HCT116 (cell line): ENCODE data around the gene VCPKMT.

Source experiments
- CTCF ChIP-seq, 3 experiments: fragments of 200-600 bp in 1 of 3; sonication (generic) in 1 of 3; IDR thresholded peaks in 2 of 3; conservative IDR thresholded peaks in 1 of 3; 2 replicates each; pipeline ENCODE4 v1.5.1; 2012 to 2017; ENCODE audit warnings: low read depth in 2 of 3, low read length in 2 of 3, antibody characterized with exemption in 1 of 3, borderline replicate concordance in 1 of 3, control low read depth in 1 of 3, mild to moderate bottlenecking in 1 of 3, mixed read lengths in 1 of 3, mixed run types in 1 of 3, moderate library complexity in 1 of 3; ENCODE audit not compliant: insufficient read depth in 1 of 3
- EZH2 ChIP-seq: fragments of 200-600 bp; sonication (generic); IDR thresholded peaks from 2 replicates; pipeline ENCODE4 v1.6.1; 2017; ENCODE audit warnings: antibody characterized with exemption, mixed run types
- EZH2phosphoT487 ChIP-seq: fragments of 200-600 bp; IDR thresholded peaks from 2 replicates; pipeline ENCODE4 v1.6.1; 2018; ENCODE audit warnings: antibody characterized with exemption, borderline replicate concordance
- MAX ChIP-seq: IDR thresholded peaks from 2 replicates; pipeline ENCODE4 v1.6.1; 2012
- POLR2A ChIP-seq: IDR thresholded peaks from 2 replicates; pipeline ENCODE4 v1.7.0; 2011; ENCODE audit warnings: borderline replicate concordance; ENCODE audit not compliant: insufficient read depth, insufficient read length; ENCODE audit errors: extremely low read depth
- POLR2AphosphoS5 ChIP-seq: IDR thresholded peaks from 2 replicates; pipeline ENCODE4 v1.6.1; 2011; ENCODE audit warnings: mild to moderate bottlenecking, low read depth, low read length, moderate library complexity
- REST ChIP-seq: IDR thresholded peaks from 2 replicates; pipeline ENCODE4 v1.6.1; 2012; ENCODE audit warnings: low read depth
- SIN3A ChIP-seq: IDR thresholded peaks from 2 replicates; pipeline ENCODE4 v1.6.1; 2012; ENCODE audit warnings: low read depth
- SP1 ChIP-seq: IDR thresholded peaks from 2 replicates; pipeline ENCODE4 v1.6.1; 2012; ENCODE audit warnings: low read depth
- SRF ChIP-seq: IDR thresholded peaks from 2 replicates; pipeline ENCODE4 v1.6.1; 2012; ENCODE audit warnings: low read depth
- TCF7L2 ChIP-seq: IDR thresholded peaks from 2 replicates; pipeline ENCODE4 v1.7.0; 2011; ENCODE audit warnings: borderline replicate concordance, inconsistent platforms; ENCODE audit not compliant: insufficient read depth, insufficient read length; ENCODE audit errors: extremely low read depth
- ZFX ChIP-seq: fragments of 450-650 bp; IDR thresholded peaks from 2 replicates; pipeline ENCODE4 v1.6.1; 2017
- ZNF274 ChIP-seq: fragments of 200-500 bp; sonication (Bioruptor generic); IDR thresholded peaks from 2 replicates; pipeline ENCODE4 v1.6.1; 2014; ENCODE audit warnings: mild to moderate bottlenecking, low read depth, low read length, inconsistent platforms

GRCh38 chr14:50092006-50092555 is 24.3 kb downstream of the VCPKMT start:
- TF ChIP-seq CTCF (IDR thresholded peaks at IDR 0.05 in 2 of 3, conservative IDR thresholded peaks at IDR 0.05 in 1 of 3; ENCODE audit: borderline replicate concordance in 1 of 3, insufficient read depth in 1 of 3, low read depth in 2 of 3, low read length in 2 of 3) = no peak
- no peak for TF ChIP-seq EZH2
- no peak for TF ChIP-seq POLR2A
- TF ChIP-seq MAX = no peak
- no peak for TF ChIP-seq REST
- no peak for TF ChIP-seq POLR2AphosphoS5
- no peak for TF ChIP-seq EZH2phosphoT487
- TF ChIP-seq TCF7L2 = no peak
- TF ChIP-seq ZFX = no peak
- TF ChIP-seq SP1 = no peak
- no peak for TF ChIP-seq SIN3A
- no peak for TF ChIP-seq SRF
- no peak for TF ChIP-seq ZNF274
